Kidney epithelial cell (primary cell): ENCODE data around the gene ZNF358. TPM values are rescaled to one million over a fixed set of nuclear protein-coding genes. Genes with fewer than 3 reads are reported as not detected.

Experiments
- DNase-seq: peaks from one replicate; pipeline ENCODE4 v3.0.0-alpha.2; 2010; ENCODE audit warnings: low read depth
- H3K27me3 ChIP-seq: 2 replicates; pipeline ENCODE4 v1.6.0; 2011; ENCODE audit warnings: low read length; ENCODE audit not compliant: control insufficient read depth, insufficient read depth
- H3K36me3 ChIP-seq: 2 replicates; pipeline ENCODE4 v1.5.1; 2011; ENCODE audit warnings: low read length; ENCODE audit not compliant: control insufficient read depth, insufficient read depth
- H3K4me3 ChIP-seq: 2 replicates; pipeline ENCODE4 v1.5.1; 2011; ENCODE audit warnings: low read depth, mild to moderate bottlenecking, control low read depth, low read length
- total RNA-seq: library from RNA; depleted of rRNA; stranded (reverse); fragments of >200 nt; gene quantifications from 2 replicates; pipeline ENCODE4 v1.2.3, GENCODE V29; 2015
- TF ChIP-seq, protein P1 (sequence below): IDR thresholded peaks from 2 replicates; pipeline ENCODE4 v1.5.1; 2011; ENCODE audit warnings: mild to moderate bottlenecking, moderate library complexity, low read length, control low read depth, inconsistent platforms; ENCODE audit not compliant: insufficient read depth, poor library complexity, severe bottlenecking

Gene ZNF358
- total RNA-seq, 1 donor from 2014 or later: 67.4 TPM

GRCh38 chr19:7524992-7525739 is 9.3 kb downstream of the ZNF358 start:
- Histone ChIP-seq H3K36me3 (no peaks in the 10 kb centered on the region), H3K4me3 (no peak overlapping the region), H3K27me3 (no peaks in the 10 kb centered on the region)
- DNase-seq: no peak
- TF ChIP-seq, protein P1, sequence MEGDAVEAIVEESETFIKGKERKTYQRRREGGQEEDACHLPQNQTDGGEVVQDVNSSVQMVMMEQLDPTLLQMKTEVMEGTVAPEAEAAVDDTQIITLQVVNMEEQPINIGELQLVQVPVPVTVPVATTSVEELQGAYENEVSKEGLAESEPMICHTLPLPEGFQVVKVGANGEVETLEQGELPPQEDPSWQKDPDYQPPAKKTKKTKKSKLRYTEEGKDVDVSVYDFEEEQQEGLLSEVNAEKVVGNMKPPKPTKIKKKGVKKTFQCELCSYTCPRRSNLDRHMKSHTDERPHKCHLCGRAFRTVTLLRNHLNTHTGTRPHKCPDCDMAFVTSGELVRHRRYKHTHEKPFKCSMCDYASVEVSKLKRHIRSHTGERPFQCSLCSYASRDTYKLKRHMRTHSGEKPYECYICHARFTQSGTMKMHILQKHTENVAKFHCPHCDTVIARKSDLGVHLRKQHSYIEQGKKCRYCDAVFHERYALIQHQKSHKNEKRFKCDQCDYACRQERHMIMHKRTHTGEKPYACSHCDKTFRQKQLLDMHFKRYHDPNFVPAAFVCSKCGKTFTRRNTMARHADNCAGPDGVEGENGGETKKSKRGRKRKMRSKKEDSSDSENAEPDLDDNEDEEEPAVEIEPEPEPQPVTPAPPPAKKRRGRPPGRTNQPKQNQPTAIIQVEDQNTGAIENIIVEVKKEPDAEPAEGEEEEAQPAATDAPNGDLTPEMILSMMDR: no peak

- TF ChIP-seq, protein P1: no peak
- DNase-seq: no peak
- no peaks in the 10 kb centered on the region for H3K27me3 ChIP-seq
- no peaks in the 10 kb centered on the region for H3K36me3 ChIP-seq
- no peak overlapping the region for H3K4me3 ChIP-seq
Measured at GRCh38 chr19:7526059-7526929, 10.4 kb downstream of the ZNF358 start.

DNA sequence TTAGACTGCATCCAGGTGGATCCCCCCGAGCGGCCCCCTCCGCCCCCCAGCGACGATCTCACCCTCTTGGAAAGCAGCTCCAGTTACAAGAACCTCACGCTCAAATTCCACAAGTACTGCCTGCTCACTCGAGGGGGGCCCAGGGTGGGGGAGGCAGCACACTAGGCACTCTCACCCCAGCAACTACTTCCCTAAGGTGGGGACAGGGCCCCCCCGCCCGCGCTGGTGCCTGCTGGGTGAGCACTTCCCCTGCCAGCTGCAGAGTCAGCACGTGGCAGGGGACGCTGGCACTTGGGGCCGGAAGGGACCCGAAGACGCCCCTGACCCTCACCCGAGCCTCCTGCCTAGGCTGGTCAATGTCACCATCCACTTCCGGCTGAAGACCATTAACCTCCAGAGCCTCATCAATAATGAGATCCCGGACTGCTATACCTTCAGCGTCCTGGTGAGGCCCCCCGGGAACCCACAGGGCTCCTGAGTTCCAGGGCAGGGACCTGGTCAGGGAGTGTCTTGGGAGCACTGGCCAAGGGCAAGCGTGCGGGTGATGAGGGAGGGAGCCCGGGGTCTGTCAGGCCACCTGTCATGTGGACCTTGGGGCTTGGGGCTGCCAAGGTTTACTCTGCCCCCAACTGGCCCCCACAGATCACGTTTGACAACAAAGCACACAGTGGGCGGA is 11.8 kb downstream of the ZNF358 start:
- Histone ChIP-seq H3K36me3 (no peaks in the 10 kb centered on the region), H3K4me3 (no peak overlapping the region), H3K27me3 (no peaks in the 10 kb centered on the region)
- TF ChIP-seq, protein P1: no peak
- DNase-seq: no peak

- TF ChIP-seq, protein P1: no peak
- no peaks in the 10 kb centered on the region for H3K36me3 ChIP-seq
- no peak for DNase-seq
- H3K27me3 ChIP-seq: no peaks in the 10 kb centered on the region
- no peak overlapping the region for H3K4me3 ChIP-seq
Measured at GRCh38 chr19:7528192-7528519, 12.3 kb downstream of the ZNF358 start.

DNA sequence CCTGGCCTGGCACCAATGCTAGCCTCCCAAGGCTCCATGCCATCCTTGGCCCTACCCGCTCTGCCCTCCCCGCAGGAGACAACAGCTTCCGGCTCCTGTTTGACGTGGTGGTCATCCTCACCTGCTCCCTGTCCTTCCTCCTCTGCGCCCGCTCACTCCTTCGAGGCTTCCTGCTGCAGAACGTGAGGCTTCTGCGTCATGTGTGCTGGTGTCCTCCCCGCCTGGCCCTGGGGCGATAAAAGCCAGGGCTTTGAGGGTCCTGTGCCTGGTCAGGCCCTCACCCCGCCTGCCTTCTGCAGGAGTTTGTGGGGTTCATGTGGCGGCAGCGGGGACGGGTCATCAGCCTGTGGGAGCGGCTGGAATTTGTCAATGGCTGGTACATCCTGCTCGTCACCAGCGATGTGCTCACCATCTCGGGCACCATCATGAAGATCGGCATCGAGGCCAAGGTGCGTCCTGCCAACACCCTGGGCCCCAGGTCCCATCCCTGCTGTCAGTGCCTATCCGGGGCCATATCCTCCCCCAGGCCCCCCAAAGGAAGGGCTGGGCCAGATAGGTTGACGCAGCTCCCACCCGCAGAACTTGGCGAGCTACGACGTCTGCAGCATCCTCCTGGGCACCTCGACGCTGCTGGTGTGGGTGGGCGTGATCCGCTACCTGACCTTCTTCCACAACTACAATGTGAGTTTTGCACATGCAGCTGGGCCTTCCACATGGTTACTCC is 12.8 kb downstream of the ZNF358 start:
- no peaks in the 10 kb centered on the region for H3K36me3 ChIP-seq
- DNase-seq: no peak

More for the DNA sequence above, 12.8 kb downstream of the ZNF358 start:
- H3K27me3 ChIP-seq: no peaks in the 10 kb centered on the region
- TF ChIP-seq, protein P1: no peak
- no peak overlapping the region for H3K4me3 ChIP-seq
